NCI-H2081 (cell line): ENCODE data around the gene NXN.
A peak's percentile ranks its signal among the peaks of the same experiment; 100 is the strongest.
"Not testable (repeated sequence)": the region's sequence is repeated elsewhere in the genome, so short reads cannot be mapped to it uniquely, and the experiment has no call there.

Source experiments
- DNase-seq, 2 experiments: peaks; one replicate each; lab custom pipeline; 2025; lab: John Stamatoyannopoulos, UW

The NXN gene

GRCh38 chr17:979212-979538 lies 401 bp downstream of the NXN start:
- DNase-seq = no peak

DNA sequence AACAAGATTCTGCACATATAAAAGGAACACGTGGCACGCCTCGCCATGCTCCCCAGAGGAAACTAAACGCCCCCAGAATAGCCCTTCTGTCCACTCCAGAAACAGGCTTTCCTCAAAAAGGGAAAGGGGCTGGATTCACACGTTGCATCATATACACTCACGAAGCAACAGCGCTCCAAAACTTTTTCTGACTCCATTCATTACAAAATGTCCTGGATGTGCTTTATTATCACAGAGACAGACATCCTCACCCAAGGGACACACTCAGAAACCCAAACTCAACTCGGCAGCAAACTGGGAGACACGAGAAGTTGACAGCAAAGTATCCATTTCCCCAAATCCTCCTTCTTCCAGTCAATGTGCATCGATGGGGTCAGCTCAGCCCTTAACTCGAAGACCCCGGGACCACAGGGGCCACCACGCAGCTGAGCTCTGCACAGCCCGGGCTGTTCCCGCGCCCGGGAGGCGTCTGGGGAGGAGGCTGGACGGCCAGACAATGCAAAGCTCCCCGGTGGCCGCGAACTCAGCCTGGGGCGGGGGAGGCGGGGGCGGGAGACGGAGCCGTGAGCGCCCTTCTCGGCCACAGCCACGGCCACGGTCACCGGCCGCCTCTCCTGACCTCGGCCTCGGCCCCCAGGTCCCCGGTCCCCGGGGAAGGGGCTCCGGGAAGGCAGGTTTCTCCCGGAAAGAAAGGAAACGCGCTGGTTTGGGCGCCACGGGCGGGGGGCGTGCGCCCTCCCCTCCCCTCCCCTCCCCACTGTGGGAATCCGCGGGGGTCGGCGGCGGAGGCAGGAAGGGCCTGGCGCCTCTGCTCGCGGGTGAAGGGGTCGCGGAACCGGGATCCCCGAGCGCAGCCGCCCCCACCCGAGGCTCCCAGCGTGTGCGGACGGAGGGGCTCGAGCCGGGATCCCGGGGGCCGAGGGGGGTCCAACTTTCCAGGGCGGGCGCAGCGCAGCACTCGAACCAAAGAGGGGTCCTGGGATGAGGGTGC lies 1.2 kb downstream of the NXN start:
- DNase-seq = peak in 1 of 2 experiments; percentile 27

DNA sequence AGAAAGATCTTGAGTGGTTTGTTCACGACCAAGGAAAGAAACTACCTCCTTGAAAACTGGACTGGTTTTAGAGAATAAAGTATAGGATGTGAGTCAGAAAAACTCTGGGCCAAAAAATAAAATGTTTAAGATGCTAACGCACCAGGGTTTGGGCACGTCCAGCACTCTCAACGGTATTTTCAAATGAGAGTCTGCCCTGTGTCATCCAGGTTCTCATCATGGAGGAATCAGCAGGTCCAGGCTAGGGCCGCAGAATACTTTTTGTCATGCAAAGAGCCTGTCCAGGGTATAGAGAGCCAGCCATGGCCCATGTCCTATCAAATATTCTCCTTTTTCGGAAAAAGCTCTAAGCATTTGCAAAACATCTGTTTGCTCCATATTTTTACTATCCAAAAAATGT lies 2.4 kb downstream of the NXN start:
- no peak for DNase-seq

DNA sequence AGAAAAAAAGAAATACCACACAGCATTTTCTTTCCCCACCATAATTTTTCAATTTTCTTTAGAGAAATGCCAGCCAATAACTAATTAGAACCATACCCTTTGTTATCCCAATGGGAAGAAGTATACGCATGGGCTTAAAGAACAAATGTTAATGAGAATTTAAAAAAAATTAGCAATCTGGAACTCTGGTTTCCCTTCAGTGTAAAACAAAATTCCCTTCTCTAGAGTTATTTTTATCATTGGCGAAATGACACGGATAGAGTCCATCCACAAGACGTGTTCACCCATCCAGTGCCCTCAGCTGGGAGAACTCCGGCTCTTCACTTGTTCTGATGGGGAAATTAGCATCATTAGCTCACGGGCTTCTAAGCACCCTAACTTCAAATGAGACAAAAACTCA lies 3.3 kb downstream of the NXN start:
- DNase-seq = no peak

DNA sequence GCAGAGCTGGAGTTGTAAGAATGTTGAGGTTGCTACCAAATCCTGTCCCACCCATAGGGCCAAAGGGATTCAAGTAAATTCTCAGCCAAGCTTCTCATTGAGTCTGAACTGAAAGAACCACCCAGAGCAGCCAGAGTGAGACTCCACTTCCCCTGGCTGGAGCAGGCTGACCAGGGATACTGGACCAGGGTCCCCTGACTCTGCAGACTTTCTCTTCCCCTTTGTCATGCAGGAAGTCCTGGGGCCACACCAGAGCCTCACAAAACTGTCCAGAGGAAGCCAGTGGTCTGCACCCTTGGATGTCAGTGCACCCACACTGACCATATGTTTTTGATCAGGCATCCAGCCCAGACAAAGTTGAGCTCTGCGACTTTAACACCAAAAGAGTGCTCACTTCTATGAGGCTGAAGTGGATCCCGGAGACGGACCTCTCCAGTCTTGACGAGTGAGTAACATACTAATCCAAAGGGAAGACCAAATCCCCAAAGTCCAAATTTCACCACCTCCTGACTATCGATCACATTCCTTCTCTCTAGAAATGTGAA lies 4.1 kb downstream of the NXN start:
- no peak for DNase-seq

DNA sequence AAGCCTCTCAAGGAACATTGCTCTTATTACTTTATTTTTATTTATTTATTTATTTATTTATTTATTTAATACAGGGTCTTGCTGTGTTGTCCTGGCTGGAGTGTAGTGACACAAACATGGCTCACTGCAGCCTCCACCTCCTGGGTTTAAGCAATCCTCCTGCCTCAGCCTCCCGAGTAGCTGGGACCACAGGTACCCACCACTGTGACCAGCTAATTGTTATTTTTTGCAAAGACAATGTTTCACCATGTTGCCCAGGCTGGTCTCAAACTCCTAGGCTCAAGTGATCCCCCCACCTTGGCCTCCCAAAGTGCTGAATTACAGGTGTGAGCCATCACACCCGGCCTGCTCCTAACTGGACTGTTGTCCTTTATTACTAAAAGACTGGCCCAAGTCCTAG lies 4.8 kb downstream of the NXN start:
- DNase-seq = not testable (repeated sequence)

GRCh38 chr17:973053-973452 lies 6.5 kb downstream of the NXN start:
- DNase-seq = no peak

GRCh38 chr17:971861-972260 lies 7.7 kb downstream of the NXN start:
- DNase-seq = not testable (repeated sequence)

GRCh38 chr17:970364-970763 lies 9.2 kb downstream of the NXN start:
- DNase-seq = no peak

GRCh38 chr17:969811-970355 lies 9.7 kb downstream of the NXN start:
- peak; percentile 42 to 62 for DNase-seq

- DNase-seq = peak in 1 of 2 experiments; percentile 35
These were observed 10.5 kb downstream of the NXN start for GRCh38 chr17:968812-969730.

- no peak for DNase-seq
These were observed 12.5 kb downstream of the NXN start for GRCh38 chr17:967122-967521.

GRCh38 chr17:965311-965989 lies 14.1 kb downstream of the NXN start:
- no peak for DNase-seq

GRCh38 chr17:964876-965275 lies 14.7 kb downstream of the NXN start:
- peak in 1 of 2 experiments; percentile 51 for DNase-seq

- DNase-seq = no peak
These were observed 16.9 kb downstream of the NXN start for GRCh38 chr17:962670-963069.

DNA sequence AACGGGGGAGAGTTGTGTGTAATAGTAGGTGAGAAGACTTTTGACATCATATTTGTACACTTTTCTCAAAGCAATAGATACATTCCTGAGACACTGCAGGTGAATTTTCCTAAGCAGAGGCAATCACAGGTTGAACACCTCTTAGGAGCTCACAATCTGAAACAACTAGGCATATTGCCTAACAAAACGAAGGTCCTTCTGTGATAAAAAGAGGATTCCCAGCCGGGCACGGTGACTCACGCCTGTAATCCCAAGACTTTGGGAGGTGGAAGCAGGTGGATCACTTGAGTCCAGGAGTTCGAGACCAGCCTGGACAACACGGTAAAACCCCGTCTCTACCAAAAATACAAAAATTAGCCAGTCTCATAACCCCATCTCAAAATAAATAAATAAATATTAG lies 17.4 kb downstream of the NXN start:
- DNase-seq = no peak

DNA sequence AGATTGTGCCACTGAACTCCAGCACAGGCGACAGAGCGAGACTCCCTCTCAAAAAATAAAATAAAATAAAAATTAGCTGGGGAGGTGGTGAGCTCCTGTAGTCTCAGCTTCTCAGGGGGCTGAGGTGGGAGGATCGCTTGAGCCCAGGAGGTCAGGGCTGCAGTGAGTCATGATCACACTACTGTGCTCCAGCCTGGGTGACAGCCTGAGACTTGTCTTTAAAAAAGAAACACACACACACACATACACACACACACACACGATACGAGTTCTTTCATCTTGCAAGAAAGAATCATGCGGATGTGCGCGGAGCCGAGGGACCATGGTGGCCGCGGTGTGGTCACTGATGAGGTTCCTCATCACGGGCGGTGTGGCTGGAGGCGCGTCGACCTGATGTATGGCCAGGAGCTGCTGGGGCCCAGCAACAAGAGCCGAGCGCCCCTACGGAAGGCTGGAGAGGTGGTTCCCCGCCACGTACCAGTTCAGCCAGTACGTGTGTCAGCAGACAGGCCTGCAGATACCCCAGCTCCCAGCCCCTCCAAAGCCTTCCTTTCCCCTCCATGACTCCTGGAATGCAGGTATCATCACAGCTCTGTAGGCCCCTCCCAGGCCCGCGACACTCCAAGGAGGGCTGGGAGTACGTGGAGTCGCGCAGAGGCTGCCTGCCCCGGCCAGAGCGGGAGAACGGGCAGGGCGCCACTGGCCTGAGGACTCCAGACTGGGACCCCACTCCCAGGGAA lies 20.7 kb downstream of the NXN start:
- no peak for DNase-seq

DNA sequence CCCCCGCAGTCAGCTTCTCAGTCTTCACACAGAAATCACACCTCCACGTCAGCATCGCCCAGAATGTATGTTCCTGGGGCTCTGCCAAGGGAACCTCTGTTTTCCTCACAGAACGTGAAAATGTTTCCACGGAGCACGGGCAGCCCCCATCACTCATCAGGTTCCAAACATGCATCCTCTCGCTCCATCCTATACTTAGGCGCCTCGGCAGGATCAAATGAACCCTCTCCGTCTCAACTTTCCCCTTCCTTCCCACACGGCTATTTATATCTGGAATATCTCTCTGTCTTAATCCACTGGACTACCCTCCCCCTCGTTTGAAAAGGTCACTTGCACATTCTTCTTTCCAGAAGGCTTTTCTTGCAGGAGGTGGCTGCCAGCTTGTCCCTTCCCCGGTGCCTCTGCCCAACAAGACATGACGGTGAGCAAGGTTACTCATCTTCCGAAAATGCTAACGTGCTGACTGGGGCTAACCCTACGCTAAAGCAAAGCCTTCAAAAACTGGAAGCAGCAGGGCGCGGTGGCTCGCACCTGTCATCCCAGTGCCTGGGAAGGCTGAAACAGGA lies 21.6 kb downstream of the NXN start:
- no peak for DNase-seq

- DNase-seq = no peak
These were observed 22.7 kb downstream of the NXN start for GRCh38 chr17:956905-957304.

DNA sequence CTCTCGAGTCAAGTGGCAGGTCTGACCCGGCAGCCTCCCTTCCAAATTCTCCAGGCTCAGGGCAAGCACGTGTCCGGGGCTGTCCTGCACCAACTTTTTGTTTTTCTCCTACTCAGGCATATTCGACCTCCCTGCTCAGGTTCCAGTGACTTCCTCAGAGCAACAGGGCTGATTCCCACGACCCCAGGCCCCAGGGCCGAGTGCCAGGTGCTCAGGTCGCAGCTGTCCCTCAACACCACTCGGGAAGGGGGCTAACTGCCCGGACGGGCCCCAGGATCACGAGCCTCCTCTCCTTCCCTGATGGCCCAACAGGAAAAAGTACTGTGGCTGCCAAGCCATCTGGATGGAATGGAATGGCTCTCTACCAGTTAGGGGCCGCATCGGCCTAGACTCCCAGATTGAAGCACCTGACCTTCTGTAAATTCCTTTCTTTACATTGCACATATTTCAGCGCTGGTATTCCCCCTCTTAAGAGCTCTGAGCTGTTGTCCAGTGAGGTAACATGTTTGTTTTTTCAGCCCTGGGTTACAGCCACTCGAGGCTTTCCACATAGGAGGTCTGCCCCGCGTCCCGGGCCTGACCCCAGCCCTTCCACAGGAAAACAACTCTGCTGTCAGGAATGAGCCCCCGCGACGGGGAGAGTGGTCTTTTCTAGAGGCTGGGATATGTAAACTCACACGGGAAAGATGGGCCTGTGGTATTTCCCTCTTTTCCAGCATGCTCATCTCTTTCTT lies 25.0 kb downstream of the NXN start:
- DNase-seq = no peak
